GM18505 (cell line): ENCODE measurements around the gene HSCB.
"Not testable (repeated sequence)": the region's sequence is repeated elsewhere in the genome, so short reads cannot be mapped to it uniquely, and the experiment has no call there.

Experiments used
- ATAC-seq: cut with Tn5 transposase; IDR thresholded peaks from one replicate; pipeline ENCODE4 v1.9.1; 2021; ENCODE audit not compliant: unreplicated experiment
- POLR2A ChIP-seq: IDR thresholded peaks from 4 replicates; pipeline ENCODE4 v1.6.1; 2011; ENCODE audit warnings: borderline replicate concordance; ENCODE audit not compliant: insufficient read depth, insufficient read length; ENCODE audit errors: extremely low read depth

The HSCB gene

DNA sequence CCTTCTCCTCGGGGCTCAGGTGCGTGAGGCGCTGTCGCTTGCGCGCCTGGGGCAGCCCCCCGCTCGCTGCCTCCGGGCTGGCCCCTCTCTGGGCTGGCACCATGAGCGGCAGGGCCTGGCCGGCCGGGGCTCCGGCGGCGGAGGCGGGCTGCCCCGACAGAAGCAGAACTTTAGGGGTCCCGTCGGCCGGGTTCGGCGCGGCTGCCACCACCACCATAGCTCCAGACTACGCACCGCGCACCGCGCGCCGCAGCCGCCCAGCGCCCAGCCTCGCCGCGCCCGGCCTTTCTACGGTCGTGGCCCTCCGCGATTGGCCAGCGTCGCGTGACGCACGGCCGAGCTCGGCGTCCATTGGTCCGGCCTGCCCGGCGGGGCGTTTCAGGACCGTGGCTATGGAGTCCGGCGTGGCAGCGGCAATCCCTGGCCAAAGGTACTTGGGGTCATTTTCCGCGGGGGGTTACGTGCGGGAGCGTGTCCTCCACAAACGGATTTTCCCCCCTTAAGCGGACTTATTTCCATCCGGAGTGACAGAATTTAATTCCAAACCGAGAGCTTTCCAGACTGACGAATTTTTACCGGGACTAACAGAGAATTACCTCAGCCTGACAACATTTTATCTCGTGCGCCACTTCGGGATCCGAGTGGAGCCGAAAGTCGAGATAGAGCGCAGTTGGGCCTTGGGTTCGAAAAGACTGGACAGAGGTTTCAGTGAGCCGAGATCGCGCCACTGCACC lies 58.6 kb downstream of the HSCB start, which contains the start of gene XBP1:
Gene XBP1 (minus strand): TSS at position 262 of the 734 bp plus-strand sequence.
- ATAC-seq = peak; percentile 75
- TF ChIP-seq POLR2A = peak; percentile 97

DNA sequence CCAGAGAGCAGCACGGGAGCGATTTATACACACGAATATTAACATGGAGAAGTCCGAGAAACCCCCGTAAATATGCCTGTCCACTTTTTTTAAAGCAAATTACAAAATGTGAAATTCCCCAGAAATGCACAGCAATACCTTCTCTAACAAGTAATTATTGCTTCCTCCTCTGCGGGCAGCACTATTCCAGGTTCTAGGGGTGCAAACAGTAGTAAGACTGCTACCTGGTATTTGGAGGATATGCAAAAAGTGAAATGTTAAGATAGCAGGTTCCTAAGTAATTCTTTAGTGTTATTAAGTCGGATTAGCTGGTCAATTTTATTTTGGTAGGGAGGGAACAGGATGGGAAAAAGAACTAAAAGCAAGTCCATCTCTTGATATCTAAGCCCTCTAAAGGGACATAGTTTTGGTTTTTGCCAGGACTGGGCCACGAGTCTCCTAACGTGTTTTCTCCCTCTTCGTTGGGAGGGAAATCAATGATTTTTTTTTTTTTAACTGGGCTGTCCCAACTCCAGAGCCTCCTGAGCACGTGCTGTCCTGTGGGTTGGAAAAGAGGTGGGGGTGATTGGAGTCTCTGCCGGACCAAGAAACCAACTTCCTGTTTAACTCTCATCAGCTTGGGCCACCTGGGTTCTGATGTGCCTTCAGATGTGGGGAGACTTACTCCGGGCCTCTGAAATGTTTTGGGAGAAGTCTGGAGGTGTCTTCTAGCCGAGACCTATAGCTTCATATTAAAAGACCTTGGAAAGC lies 60.2 kb downstream of the HSCB start:
- ATAC-seq = no peak
- no peak for TF ChIP-seq POLR2A

DNA sequence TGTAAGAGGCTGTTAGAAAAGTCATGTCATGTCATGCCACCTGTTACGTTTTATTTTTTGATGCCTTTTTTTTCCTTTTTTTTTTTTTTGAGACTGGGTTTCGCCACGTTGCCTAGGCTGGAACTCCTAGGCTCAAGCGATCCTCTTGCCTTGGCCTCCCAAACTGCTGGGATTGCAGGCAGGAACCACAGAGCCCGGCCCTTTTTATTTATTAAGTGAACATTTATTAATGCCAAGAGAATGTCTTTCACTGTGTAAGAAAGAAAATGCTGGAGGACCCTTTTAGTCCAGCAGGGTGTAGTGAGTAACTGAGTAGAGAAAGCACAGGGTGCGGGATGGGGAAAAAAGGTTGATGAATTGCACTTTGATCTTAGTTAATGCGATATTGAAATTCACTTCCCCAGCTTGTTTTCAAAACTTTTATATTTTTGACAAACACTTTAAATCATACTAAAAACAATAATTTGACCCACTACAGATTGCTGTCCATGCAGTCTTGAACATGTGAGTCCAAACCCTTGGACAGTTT lies 60.8 kb downstream of the HSCB start:
- TF ChIP-seq POLR2A = no peak
- no peak for ATAC-seq

DNA sequence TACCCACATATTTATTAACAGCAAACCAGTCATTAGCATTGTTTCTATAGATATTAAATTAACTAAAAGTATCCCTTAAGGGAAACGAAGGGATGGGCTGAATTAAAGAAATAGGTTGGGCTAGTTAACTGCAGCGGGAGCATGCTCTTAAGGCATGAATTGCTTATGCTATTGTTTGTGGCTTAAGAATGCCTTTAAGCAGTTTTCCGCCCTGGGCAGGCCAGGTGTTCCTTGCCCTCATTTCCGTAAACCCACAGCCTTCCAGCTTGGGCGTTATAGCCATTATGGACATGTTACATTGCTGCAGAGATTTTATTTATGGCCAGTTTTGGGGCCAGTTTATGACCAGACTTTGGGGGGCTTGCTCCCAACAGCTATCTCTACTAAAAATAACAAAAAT lies 63.6 kb downstream of the HSCB start:
- not testable (repeated sequence) for ATAC-seq
